MG63 (cell line): ENCODE results near the gene ILDR1. TPM values are rescaled to one million over a fixed set of nuclear protein-coding genes. Genes with fewer than 3 reads are reported as not detected.
"Not testable (repeated sequence)": the region's sequence is repeated elsewhere in the genome, so short reads cannot be mapped to it uniquely, and the experiment has no call there.

Experiments used
- DNase-seq: peaks from one replicate; pipeline ENCODE4 v3.0.0-alpha.2; 2020
- H3K27me3 ChIP-seq: fragments of 250-450 bp; sonication (Bioruptor Pico); 2 replicates; pipeline ENCODE4 v1.5.1; 2020; ENCODE audit warnings: mild to moderate bottlenecking, moderate library complexity
- H3K36me3 ChIP-seq: fragments of 250-450 bp; sonication (Bioruptor Pico); 2 replicates; pipeline ENCODE4 v1.5.1; 2020; ENCODE audit warnings: mild to moderate bottlenecking, moderate library complexity
- H3K4me3 ChIP-seq: fragments of 250-450 bp; sonication (Bioruptor Pico); 2 replicates; pipeline ENCODE4 v1.5.1; 2020; ENCODE audit warnings: mild to moderate bottlenecking, moderate library complexity
- H3K9me3 ChIP-seq: fragments of 250-450 bp; sonication (Bioruptor Pico); 2 replicates; pipeline ENCODE4 v1.5.1; 2020; ENCODE audit warnings: mild to moderate bottlenecking, moderate library complexity
- total RNA-seq: library from RNA; depleted of rRNA; stranded (reverse); fragments of >200 nt; shearing (Covaris generic); gene quantifications from 2 replicates; pipeline ENCODE4 v1.2.3, GENCODE V29; 2014; ENCODE audit warnings: low replicate concordance; rRNA removed

Gene ILDR1
- total RNA-seq, result not detected in 2 replicates

- H3K27me3 ChIP-seq, result no peaks in the 10 kb centered on the region; the same call in 1 of the 2 replicates
- DNase-seq, result no peak
- no peaks in the 10 kb centered on the region for H3K9me3 ChIP-seq
- no peak within 1 kb of the TSS for H3K4me3 ChIP-seq
- no peaks in the 10 kb centered on the region for H3K36me3 ChIP-seq
Observed at GRCh38 chr3:122021811-122022401, at the start of gene ILDR1. TSS of gene ILDR1 (minus strand) at chr3:122022247. CDS start at chr3:122022077, 170 bp downstream.

DNA sequence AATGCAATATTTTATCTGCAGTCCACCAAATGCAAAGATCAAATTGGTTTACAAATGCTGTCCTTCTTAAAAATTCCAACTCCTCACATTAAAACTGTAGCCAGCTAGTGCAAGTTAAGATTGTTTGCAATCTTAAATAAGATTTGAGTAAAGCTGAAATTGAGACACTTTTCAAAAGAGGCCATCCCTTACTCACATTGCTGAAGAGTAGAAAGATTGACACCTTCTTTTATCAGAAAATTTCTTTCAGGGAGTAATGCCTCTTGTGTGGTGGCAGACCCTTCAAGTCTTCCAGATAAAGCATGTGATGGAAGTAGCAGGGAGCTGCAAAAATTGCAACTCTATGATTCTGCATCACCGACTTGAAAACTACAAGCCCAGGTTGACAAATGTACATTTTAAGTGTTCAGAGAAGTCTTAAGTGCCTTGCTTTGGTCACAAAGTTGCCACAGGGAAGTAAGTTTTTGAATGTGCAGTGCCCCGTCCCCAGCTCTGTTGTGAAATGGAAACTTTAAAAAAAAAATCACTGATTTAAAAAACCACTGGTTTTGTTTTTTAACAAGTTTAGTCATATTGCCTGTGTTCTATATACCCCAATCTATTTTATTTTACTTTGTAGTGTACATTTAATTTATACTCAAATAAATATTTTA, 45.7 kb upstream of the ILDR1 start:
- H3K27me3 ChIP-seq, result 0 out of 2 replicates have a peak, but pooled peaks cover 4% of the 10 kb centered on the region

DNA sequence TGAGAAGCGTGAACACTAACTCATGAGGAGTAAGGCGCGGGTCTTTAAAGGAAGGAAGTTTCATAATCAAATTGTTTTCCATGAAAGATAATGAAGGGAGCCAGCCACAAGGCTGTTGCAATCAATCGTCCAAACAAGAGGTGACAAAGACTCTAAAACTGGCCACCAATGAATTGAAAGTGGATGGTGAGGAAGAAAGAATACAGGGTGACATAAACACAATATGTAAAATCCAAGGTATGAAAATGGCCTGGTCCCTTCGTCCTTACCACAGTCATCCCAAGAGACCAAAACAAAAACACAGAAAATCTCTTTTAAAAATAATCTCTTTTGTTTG, 45.1 kb upstream of the ILDR1 start:
- no peak for DNase-seq

More for the DNA sequence above, 45.7 kb upstream of the ILDR1 start:
- no peaks in the 10 kb centered on the region for H3K9me3 ChIP-seq
- DNase-seq, result no peak
- H3K36me3 ChIP-seq, result no peaks in the 10 kb centered on the region
- H3K4me3 ChIP-seq, result no peak overlapping the region

DNA sequence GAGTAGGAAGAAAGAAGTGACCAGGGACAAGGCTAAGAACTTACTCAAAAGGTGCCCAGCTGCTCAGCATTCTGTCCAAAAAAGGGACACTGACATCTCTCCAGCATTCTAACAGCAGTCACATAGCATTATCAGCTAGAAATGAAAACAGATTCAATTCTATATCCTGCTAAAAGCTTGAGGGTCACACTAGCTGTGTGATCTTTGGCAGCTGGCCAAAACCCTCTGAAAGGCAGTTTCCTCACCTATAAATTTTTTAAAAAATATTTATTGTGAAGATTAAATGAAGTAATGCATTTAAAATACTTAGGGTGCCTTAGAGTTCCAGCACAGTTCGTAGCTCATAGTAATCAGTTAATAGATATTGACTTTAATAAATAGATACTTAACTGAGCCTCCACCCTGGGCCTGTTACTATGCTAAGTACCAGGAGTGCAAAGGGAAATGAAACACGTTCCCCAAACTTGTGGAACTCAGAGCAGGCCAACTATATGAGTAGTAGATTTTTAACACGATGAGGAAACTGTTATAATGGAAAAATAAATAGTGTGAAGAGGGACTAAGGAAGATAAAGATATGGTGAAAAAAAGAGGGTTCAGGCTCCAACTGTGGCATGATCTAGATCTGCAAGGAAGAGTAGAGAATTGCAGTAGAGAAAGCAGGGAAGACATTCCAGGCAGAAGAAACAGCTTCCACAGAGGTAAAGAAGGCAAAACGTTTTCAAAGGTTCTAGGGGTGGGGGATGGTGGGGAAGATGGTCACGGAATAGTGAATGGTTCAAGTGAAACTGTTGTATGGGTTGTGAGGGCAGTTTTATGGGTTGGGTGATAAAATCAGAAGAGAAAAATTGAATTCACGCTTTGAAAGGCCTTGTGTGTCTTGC, 44.5 kb upstream of the ILDR1 start:
- Histone ChIP-seq H3K36me3 (no peaks in the 10 kb centered on the region), H3K9me3 (no peaks in the 10 kb centered on the region), H3K27me3 (peaks cover 4% of the 10 kb centered on the region; the same call in 1 of the 2 replicates), H3K4me3 (no peak overlapping the region)
- DNase-seq, result no peak

More for the DNA sequence above, 45.1 kb upstream of the ILDR1 start:
- Histone ChIP-seq H3K9me3 (no peaks in the 10 kb centered on the region), H3K36me3 (no peaks in the 10 kb centered on the region), H3K4me3 (no peak overlapping the region), H3K27me3 (0 out of 2 replicates have a peak, but pooled peaks cover 4% of the 10 kb centered on the region)

- Histone ChIP-seq H3K27me3 (peaks cover 2% of the 10 kb centered on the region; the same call in 1 of the 2 replicates), H3K4me3 (no peak overlapping the region)
- DNase-seq, result no peak
Observed at GRCh38 chr3:122064326-122064725, 42.3 kb upstream of the ILDR1 start.

GRCh38 chr3:122063908-122064307, 41.9 kb upstream of the ILDR1 start:
- no peak for DNase-seq
- Histone ChIP-seq H3K9me3 (no peaks in the 10 kb centered on the region), H3K27me3 (peaks cover 2% of the 10 kb centered on the region; the same call in 1 of the 2 replicates), H3K36me3 (no peaks in the 10 kb centered on the region), H3K4me3 (no peak overlapping the region)

More at GRCh38 chr3:122064326-122064725, 42.3 kb upstream of the ILDR1 start:
- H3K36me3 ChIP-seq, result no peaks in the 10 kb centered on the region
- H3K9me3 ChIP-seq, result no peaks in the 10 kb centered on the region

GRCh38 chr3:122060040-122060698, 38.1 kb upstream of the ILDR1 start:
- Histone ChIP-seq H3K4me3 (no peak overlapping the region), H3K36me3 (no peaks in the 10 kb centered on the region), H3K9me3 (no peaks in the 10 kb centered on the region), H3K27me3 (peaks cover 2% of the 10 kb centered on the region; the same call in 1 of the 2 replicates)
- no peak for DNase-seq

DNA sequence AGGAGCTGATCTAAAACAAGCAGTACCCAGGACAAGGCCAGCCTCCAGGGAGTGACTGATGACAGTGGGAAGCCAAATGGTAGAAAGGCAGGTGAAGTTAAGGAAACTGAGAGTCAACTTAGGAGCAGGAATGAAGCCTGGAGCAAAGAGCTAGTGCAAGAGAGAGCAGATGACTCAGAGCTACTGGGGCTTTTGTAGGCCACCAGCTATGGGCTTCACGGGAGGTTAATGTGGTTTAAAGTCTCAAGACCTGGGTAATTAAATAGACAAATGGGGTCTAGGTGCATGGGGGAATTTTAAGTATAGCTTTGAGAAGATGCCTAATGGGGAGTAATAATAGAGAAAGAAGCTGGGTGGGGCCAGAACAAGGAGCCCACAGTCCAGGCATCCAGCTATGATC, 36.2 kb upstream of the ILDR1 start:
- no peaks in the 10 kb centered on the region for H3K9me3 ChIP-seq
- no peak for DNase-seq

GRCh38 chr3:122057671-122058070, 35.6 kb upstream of the ILDR1 start:
- Histone ChIP-seq H3K4me3 (no peak overlapping the region), H3K36me3 (no peaks in the 10 kb centered on the region)
- no peak for DNase-seq

More for the DNA sequence above, 36.2 kb upstream of the ILDR1 start:
- H3K36me3 ChIP-seq, result no peaks in the 10 kb centered on the region
- peaks cover 5% of the 10 kb centered on the region for H3K27me3 ChIP-seq
- no peak overlapping the region for H3K4me3 ChIP-seq

DNA sequence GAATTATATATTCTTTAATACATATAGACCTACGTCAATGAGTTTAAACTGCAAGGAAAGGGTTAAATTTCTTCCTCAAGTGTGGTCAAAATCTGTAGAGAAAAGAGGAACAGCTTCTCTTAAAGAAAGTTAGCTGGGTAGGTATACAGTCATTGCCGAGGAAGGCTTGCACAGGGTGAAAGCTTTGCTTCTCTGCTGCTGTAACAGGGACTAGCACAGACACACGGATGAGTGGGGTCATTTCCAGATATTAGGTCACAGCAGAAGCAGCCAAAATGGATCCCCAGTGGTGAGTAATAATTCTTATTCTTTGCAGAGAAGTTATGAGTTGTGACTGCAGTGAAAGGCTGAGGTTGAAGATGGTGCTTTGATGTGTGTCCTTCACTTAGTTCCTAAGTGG, 33.2 kb upstream of the ILDR1 start, which contains the start of gene CD86:
Gene CD86 (plus strand): TSS at position 148 of the 400 bp plus-strand sequence. CDS start 128 bp downstream, at position 276.
- DNase-seq, result no peak
- no peaks in the 10 kb centered on the region for H3K36me3 ChIP-seq
- H3K4me3 ChIP-seq, result no peak within 1 kb of the TSS
- H3K9me3 ChIP-seq, result no peaks in the 10 kb centered on the region
- peaks cover 3% of the 10 kb centered on the region for H3K27me3 ChIP-seq

More at GRCh38 chr3:122057671-122058070, 35.6 kb upstream of the ILDR1 start:
- peaks cover 5% of the 10 kb centered on the region for H3K27me3 ChIP-seq
- H3K9me3 ChIP-seq, result no peaks in the 10 kb centered on the region

- Histone ChIP-seq H3K36me3 (no peaks in the 10 kb centered on the region), H3K27me3 (peaks cover 6% of the 10 kb centered on the region), H3K9me3 (no peaks in the 10 kb centered on the region), H3K4me3 (no peak overlapping the region)
- no peak for DNase-seq
Observed at GRCh38 chr3:122052968-122053367, 30.9 kb upstream of the ILDR1 start.

GRCh38 chr3:122047773-122048172, 25.7 kb upstream of the ILDR1 start:
- not testable (repeated sequence) for H3K9me3 ChIP-seq, H3K4me3 ChIP-seq, H3K36me3 ChIP-seq, DNase-seq, H3K27me3 ChIP-seq

DNA sequence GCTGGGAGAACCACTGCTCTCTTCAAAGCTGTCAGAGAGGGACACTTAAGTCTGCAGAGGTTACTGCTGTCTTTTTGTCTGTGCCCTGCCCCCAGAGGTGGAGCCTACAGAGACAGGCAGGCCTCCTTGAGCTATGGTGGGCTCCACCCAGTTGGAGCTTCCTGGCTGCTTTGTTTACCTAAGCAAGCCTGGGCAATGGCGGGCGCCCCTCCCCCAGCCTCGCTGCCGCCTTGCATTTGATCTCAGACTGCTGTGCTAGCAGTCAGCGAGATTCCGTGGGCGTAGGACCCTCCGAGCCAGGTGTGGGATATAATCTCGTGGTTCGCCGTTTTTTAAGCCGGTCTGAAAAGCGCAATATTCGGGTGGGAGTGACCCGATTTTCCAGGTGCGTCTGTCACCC, 25.2 kb upstream of the ILDR1 start:
- not testable (repeated sequence) for H3K36me3 ChIP-seq, H3K9me3 ChIP-seq, H3K27me3 ChIP-seq, DNase-seq, H3K4me3 ChIP-seq

- Histone ChIP-seq H3K9me3 (peaks cover 2% of the 10 kb centered on the region; the same call in 1 of the 2 replicates), H3K27me3 (no peaks in the 10 kb centered on the region; the same call in 1 of the 2 replicates), H3K4me3 (no peak overlapping the region), H3K36me3 (no peaks in the 10 kb centered on the region)
- DNase-seq, result no peak
Observed at GRCh38 chr3:122033023-122033422, 11.0 kb upstream of the ILDR1 start.

DNA sequence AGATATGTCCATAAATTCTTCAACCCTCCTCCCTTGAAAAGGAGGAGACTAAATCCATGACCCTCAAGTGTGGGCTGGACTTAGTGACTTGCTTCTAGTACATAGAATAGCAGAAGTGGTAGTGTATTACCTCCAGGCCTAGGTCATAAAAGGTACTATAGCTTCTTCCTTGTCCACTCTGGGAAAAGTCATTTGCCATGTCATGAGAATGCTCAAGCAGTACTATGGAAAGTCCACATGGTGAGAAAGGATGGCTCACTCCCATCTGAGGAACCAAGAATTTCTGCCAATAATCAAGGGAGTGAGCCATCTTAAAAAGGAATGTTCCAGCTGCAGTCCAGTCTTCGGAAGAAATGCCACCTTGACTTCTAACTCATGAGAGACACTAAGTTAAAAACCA, 10.5 kb upstream of the ILDR1 start:
- Histone ChIP-seq H3K27me3 (no peaks in the 10 kb centered on the region; the same call in 1 of the 2 replicates), H3K36me3 (no peaks in the 10 kb centered on the region), H3K9me3 (peaks cover 2% of the 10 kb centered on the region; the same call in 1 of the 2 replicates), H3K4me3 (no peak overlapping the region)
- no peak for DNase-seq

GRCh38 chr3:122031123-122031468, 9.0 kb upstream of the ILDR1 start:
- no peaks in the 10 kb centered on the region for H3K9me3 ChIP-seq
- H3K4me3 ChIP-seq, result no peak overlapping the region
- H3K27me3 ChIP-seq, result no peaks in the 10 kb centered on the region; the same call in 1 of the 2 replicates
- no peaks in the 10 kb centered on the region for H3K36me3 ChIP-seq
- DNase-seq, result no peak
